BE2C (cell line): ENCODE results near the gene DNAJC10.

Source experiments
- DNase-seq: peaks from one replicate; pipeline ENCODE4 v3.0.0-alpha.2; 2020
- H3K27me3 ChIP-seq: fragments of 250-450 bp; sonication (Bioruptor Pico); 2 replicates; pipeline ENCODE4 v1.5.1; 2020; ENCODE audit warnings: mild to moderate bottlenecking
- H3K36me3 ChIP-seq: fragments of 250-450 bp; sonication (Bioruptor Pico); 2 replicates; pipeline ENCODE4 v1.5.1; 2020; ENCODE audit warnings: mild to moderate bottlenecking
- H3K4me1 ChIP-seq: fragments of 250-450 bp; sonication (Bioruptor Pico); 2 replicates; pipeline ENCODE4 v1.5.1; 2020
- H3K4me3 ChIP-seq: 2 replicates; pipeline ENCODE4 v1.5.1; 2011; ENCODE audit warnings: low read depth, low read length
- H3K9me3 ChIP-seq: fragments of 250-450 bp; sonication (Bioruptor Pico); 2 replicates; pipeline ENCODE4 v1.5.1; 2020
- TF ChIP-seq, protein P1 (sequence below): IDR thresholded peaks from 2 replicates; pipeline ENCODE4 v1.5.1; 2012; ENCODE audit warnings: mild to moderate bottlenecking, low read depth, low read length

Gene DNAJC10

GRCh38 chr2:182814804-182815203 lies 98.7 kb downstream of the DNAJC10 start:
- TF ChIP-seq, protein P1, sequence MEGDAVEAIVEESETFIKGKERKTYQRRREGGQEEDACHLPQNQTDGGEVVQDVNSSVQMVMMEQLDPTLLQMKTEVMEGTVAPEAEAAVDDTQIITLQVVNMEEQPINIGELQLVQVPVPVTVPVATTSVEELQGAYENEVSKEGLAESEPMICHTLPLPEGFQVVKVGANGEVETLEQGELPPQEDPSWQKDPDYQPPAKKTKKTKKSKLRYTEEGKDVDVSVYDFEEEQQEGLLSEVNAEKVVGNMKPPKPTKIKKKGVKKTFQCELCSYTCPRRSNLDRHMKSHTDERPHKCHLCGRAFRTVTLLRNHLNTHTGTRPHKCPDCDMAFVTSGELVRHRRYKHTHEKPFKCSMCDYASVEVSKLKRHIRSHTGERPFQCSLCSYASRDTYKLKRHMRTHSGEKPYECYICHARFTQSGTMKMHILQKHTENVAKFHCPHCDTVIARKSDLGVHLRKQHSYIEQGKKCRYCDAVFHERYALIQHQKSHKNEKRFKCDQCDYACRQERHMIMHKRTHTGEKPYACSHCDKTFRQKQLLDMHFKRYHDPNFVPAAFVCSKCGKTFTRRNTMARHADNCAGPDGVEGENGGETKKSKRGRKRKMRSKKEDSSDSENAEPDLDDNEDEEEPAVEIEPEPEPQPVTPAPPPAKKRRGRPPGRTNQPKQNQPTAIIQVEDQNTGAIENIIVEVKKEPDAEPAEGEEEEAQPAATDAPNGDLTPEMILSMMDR, result no peak
- Histone ChIP-seq H3K9me3 (no peaks in the 10 kb centered on the region), H3K4me1 (no peaks in the 10 kb centered on the region), H3K36me3 (no peaks in the 10 kb centered on the region), H3K27me3 (no peaks in the 10 kb centered on the region), H3K4me3 (no peak overlapping the region)
- DNase-seq, result no peak

DNA sequence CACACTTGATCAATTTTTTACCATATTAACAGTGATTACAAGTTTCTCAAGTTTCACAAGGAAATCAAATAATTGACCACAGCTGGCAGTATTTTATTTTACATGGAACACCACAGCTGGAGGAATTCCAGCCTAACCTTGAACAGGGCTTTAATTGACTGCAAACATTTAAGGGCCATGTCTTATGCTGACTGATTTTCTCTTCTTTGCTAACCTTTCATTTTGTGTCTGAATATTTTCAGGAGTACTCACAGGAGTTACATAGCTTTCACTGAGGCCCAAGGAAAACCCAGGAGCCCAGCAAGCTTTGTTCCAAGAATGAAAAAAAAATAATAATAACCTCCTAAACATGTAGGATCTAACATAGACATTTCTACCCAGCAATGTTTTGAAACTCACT lies 100.8 kb downstream of the DNAJC10 start:
- TF ChIP-seq, protein P1, result no peak
- no peaks in the 10 kb centered on the region for H3K27me3 ChIP-seq
- H3K36me3 ChIP-seq, result no peaks in the 10 kb centered on the region
- no peaks in the 10 kb centered on the region for H3K4me1 ChIP-seq
- H3K9me3 ChIP-seq, result no peaks in the 10 kb centered on the region
- DNase-seq, result no peak
- no peak overlapping the region for H3K4me3 ChIP-seq

DNA sequence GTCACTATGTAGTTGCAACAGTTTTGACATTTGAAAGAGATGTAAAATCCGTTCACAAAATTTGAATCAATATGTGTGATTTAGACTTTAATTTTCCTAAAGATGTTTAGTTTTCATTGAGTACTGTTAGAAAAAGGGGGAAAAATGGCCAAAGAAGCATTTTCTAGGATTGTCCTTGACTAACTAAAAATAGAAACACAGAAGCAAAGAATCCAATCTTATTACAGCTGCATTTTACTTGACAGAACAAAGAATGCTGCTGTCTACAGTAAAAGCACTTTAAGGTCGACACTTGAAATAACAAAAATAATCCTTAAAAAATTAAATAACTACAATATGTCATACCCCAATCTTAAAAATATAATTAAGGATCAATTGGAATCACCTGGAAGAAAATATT lies 101.5 kb downstream of the DNAJC10 start:
- no peak overlapping the region for H3K4me3 ChIP-seq
- no peak for DNase-seq
- H3K9me3 ChIP-seq, result no peaks in the 10 kb centered on the region
- TF ChIP-seq, protein P1, result no peak
- no peaks in the 10 kb centered on the region for H3K27me3 ChIP-seq
- H3K36me3 ChIP-seq, result no peaks in the 10 kb centered on the region
- no peaks in the 10 kb centered on the region for H3K4me1 ChIP-seq

DNA sequence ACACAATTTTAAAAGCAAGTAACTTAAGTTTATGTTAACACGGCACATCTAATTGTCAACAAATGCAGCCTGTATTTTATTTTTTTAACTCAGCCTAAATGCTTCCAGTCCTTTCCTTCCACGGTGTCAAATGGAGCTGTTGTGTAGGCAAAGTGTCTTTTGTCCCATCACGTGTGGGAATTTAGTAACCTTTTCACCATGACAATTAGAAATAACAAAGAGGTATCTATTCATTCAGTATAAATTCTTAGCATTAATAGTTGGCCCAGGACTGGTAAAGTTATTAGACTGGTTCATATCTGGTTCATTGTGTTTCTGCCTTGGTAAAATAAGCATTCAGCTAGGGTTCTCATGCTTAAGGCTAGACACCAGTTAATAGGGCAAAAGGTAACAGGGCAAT lies 102.4 kb downstream of the DNAJC10 start:
- no peak for DNase-seq
- no peaks in the 10 kb centered on the region for H3K4me1 ChIP-seq
- no peaks in the 10 kb centered on the region for H3K27me3 ChIP-seq
- no peak overlapping the region for H3K4me3 ChIP-seq
- H3K9me3 ChIP-seq, result no peaks in the 10 kb centered on the region
- H3K36me3 ChIP-seq, result no peaks in the 10 kb centered on the region
- TF ChIP-seq, protein P1, result no peak

DNA sequence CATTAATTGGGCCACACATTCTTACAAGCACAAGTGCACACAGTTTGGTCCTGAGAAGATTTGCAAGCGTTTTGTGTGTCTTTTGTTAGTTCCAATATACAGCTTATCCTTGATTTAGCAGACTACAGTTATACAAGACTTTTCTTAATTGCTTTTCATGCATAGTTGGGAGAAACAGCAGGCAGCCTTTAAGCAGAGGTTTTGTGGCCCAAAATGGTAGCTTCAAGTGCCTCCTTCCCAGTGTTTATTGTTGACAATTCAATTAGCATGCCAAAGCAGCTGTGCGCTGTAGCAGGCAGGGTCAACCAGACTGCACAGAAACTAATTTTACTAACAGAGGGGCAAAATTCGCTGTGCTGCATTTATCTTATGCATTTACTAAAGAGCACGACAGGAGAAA lies 102.9 kb downstream of the DNAJC10 start:
- Histone ChIP-seq H3K4me1 (no peaks in the 10 kb centered on the region), H3K9me3 (no peaks in the 10 kb centered on the region), H3K36me3 (no peaks in the 10 kb centered on the region), H3K27me3 (no peaks in the 10 kb centered on the region), H3K4me3 (no peak overlapping the region)
- TF ChIP-seq, protein P1, result no peak
- DNase-seq, result no peak

- Histone ChIP-seq H3K36me3 (no peaks in the 10 kb centered on the region), H3K9me3 (no peaks in the 10 kb centered on the region), H3K4me1 (no peaks in the 10 kb centered on the region), H3K27me3 (no peaks in the 10 kb centered on the region), H3K4me3 (no peak overlapping the region)
- DNase-seq, result no peak
- TF ChIP-seq, protein P1, result no peak
Measured at GRCh38 chr2:182819412-182819811, 103.4 kb downstream of the DNAJC10 start.
